GM18907 (cell line): ENCODE measurements around the gene PDE4D.
A peak's percentile ranks its signal among the peaks of the same experiment; 100 is the strongest.

ENCODE experiments used
- ATAC-seq: cut with Tn5 transposase; IDR thresholded peaks from one replicate; pipeline ENCODE4 v1.9.1; 2021; ENCODE audit warnings: mild to moderate bottlenecking, moderate library complexity; ENCODE audit not compliant: unreplicated experiment

PDE4D gene

DNA sequence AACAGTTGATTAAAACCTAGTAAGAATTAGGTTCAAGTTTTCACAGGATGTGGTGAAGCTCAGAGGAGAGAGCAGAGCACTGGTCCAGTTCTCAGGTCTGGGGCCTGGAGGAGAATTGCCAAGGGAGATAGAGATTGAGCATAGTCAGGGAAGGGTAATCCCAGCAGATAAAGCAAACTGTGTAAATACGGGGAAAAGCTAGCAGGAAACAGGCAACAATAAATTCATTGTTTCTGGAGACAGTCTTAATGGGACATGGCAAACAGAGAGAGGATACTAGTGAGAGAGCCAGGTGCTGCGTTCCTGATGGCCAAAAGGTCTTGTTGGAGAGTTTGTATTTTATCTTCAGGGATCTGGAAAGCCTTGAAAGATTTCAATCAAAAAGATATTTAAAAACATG is 333.0 kb downstream of the PDE4D start:
- ATAC-seq, result no peak

DNA sequence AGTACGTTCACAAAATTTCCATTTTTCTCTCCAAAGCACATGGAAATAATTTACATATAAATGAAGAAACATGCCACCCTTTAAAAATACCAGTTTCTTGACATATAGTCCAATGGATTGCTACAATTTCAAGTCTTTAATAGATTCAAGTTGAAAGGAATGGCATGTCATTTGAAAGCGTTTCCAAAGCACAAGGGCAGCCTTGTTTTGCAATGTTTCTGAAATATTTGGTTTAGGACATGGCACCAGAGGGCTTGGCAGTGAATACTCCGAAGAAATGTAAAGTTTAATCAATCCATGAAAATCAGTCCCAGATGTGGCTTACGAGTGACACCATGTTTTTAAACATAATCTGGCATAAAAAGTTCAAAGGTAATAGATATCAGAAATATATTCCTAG is 333.7 kb downstream of the PDE4D start:
- no peak for ATAC-seq

DNA sequence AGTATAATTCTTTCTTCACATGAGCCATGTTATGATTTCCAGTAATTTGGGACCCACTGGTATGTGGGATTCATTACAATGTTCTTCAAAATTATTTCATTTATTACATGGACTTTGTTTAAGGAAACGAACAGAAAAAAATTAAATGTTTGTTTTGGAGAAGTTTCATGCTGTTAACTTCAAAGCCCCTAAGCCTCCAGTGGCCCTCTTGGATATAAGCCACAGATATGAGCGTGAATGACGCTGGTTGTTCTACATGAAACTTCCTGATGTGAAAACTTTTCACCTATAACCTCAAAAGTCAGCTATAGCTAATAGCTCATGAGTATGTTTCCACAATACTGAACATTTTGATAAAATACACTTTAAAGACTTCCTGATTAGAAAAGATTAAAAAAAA is 334.2 kb downstream of the PDE4D start:
- ATAC-seq, result no peak

DNA sequence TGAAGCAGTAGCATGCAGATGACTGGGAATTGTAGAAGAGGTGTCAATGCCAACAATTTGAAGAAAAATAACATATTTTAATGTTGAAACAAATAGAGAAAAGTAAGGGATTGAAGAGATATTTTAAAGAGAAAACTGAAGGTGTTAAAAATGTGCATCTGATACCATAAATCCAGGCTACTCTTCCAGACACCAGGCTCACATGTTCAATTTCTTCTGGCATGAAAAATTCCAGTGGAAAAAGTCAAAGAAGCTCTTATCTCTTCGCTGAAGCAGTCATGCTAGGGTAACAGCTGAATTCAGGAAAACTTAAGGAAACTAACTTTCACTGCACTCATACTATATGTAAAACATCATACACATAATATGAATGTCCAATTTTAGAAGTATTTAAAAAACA is 335.0 kb downstream of the PDE4D start:
- no peak for ATAC-seq

DNA sequence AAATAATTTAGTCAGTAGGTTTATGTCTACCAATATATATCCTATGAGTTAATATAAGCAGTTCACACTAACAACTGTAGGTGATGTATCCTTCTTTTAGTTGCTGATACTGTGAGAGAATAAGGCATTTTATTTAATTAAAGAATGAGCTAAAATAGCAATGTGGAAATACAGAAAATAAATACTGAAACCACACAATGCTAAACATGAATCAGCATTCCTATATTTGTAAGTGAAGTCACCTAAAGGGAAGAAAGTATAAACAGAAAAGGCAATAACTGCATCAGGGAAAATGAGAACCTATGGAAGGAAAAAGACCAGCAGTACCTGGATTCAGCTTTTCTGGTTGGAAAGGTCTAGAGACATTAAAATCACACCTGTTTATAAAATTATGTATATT is 336.0 kb downstream of the PDE4D start:
- ATAC-seq, result no peak

DNA sequence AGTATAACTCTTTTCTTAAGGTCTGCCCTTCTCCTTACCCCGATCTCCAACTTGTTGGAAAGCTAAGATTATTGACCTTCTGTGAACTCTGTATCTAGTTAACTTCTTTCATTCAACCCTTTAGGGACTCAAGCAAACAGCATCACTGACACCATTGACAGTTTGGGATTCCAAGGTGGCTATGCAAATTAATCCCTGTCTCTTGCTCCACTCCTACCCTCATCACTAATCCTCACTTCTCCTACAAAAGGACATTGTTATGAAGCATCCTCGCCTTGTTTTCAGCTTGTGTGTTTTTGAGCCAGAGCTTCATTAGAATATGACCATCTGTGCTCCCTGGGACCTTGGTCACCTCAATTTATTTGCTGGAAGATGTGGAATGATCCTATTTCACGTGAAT is 337.9 kb downstream of the PDE4D start:
- no peak for ATAC-seq

DNA sequence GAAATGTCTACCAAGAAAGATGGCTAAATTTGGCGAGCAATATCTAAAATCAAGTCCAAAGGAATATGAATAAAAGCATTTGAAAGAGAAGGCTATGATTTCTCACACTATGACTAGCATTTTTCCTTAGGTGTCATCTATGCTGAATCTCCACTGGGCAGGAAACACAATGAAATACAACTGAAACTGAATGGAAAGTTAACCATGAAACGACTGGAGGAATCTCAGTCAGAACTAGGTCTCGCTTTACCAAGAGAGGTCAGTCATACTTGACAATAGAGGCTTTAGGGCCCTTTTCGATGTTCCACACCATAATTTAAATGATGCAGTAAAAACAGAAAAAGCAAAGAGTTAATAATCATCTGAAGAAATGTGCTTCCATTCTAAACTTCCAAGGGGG is 339.0 kb downstream of the PDE4D start:
- ATAC-seq, result peak; percentile 56

DNA sequence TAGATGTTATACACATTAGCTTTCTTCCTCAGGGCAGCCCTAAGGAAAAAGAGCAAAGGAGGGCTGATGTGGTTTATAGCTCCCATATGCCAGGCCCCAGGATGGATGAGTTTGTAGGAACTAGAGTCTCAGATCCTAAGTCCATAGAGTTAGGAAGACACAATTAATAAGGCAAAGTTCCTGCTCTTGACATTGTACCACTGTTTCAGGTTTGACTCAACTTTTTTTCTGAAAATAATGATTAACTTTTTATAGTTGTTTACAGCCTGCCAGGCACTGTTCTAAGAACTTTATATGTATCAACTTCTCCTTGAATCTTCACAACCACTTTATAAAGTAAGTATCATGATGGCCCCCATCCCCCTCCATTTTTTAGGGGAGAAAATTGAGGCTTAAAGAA is 339.5 kb downstream of the PDE4D start:
- ATAC-seq, result peak; percentile 74

DNA sequence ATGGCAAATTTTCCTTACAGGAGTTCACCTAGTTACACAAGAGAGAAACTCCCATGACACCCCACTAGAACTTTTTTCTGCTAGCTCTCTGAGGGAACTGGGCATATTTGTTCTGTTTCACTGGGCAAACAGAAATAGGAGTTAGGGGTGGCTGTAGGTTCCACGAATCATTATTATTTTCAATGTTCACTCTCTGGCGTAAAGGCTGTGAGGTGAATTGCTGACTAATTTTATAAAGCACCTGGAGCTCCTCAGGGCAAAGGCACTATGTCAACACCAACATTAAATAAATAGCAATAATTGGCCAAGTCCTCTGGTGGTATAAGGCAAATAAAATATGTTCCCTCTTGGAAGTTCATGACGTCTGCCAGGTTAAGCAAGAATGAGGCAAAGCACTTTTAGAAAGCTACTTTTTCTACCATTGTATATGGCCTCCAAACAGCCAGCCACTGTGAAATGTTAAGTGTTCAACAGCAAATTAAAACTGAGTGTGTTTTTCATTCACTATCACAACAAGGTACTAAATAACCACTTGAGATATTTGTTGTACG is 344.6 kb downstream of the PDE4D start:
- ATAC-seq, result no peak

DNA sequence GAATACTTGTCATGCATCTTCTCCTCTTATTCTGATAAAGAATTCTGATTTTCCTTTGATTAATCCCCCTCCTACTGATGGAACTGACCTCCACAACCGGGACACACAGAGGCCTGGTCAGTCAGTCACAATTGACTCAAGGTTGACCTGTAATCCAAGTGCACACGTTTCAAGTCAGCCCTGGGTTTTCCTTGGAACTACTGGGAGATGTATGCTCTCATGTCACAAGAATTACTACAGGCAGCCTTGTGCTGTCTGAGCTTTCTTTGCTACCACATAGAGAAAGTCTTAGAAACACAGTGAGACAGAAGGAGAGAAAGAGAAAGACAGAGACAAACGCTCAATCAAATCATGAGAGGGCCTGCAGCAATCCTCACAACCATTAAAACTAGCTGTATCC is 345.8 kb downstream of the PDE4D start:
- ATAC-seq, result no peak

DNA sequence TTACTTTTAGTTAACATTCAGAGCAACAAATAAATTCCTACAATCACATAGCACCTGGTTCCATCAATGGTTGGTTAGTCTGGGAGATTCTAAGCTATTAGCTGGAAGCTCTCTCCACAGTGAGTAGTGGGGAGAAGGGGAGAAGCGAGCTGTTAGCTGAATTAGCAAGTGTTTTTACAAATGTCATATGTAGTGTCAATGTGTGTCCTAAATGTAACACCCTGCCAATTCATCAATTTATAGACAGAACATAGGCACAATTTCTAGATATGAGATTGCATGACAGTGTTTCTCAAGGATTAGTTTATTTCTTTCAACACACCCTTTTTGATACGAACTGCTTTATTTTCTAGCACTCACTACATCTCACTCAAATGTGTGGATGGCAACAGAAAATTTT is 349.0 kb downstream of the PDE4D start:
- ATAC-seq, result no peak

DNA sequence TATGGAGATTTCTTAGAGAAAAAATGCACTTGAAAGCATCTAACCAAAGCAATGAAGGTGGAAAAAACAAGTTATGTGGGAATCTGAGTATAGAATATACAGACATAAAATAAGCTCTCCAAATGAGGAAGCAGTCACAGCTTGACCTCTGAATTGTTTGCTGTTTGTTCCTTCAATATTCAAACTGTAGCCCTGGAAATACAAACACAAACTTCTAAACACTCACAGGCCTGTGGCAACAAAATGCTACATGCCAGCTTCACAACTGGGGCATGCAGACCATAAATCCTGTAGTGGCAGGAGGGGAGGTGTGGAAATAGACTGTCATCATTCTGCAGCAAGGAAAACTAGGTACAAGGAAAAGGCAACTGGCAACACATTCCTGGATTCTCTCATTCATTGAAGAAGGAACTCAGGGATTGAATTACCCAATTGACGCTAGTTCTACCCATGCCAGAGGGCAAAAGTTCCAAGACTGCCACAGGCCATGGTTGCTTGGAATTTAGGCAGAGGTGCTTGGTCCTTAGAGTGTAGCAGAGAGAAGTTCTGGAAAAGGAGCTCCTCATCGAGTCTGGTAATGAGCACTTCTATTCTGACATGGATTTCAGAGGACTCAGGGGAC is 349.6 kb downstream of the PDE4D start:
- peak; percentile 11 for ATAC-seq

DNA sequence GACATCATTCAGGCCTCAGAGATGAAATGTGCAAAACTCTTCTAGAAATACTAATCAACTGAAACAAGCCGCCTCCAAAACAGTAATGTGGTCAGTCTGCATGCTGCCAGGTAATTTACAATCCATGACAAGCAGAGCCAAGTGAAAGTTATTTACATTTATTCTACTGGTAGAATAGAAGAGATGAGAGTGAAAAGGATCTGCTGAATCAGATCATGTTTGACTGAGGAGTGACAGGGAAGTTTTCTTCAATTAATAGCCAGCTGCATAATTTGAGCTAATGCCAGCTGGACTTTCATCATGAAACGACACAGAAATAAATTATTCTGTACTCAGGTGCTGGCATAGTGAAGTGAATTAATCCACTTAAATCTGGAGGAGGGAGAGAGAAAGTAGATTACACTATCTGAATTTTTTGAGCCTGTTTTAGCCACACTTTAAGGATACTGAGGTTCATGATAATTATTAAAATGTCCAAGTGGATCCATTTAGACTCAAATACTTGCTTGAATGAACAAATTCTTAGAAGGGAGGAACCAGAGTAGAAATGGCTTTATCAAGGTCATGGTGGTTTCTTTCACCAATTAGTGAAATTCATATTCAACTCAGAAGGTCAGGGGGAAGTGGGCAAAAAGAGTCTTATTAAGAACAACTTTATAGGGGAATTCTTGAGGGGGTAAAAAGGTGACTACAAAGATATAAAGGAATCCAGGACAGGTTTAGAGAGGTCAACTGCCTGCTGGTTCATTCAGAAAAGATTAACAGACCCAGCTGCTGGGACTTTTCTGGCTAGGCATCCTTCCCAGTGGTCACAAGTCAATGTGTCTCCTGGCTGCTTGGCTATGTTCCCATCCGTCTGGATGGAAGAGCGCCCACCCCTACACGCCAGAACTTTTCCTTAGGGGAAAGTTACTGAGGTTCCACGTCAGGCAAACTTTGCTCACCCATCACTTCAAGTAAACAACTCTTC is 350.4 kb downstream of the PDE4D start:
- peak; percentile 50 for ATAC-seq

DNA sequence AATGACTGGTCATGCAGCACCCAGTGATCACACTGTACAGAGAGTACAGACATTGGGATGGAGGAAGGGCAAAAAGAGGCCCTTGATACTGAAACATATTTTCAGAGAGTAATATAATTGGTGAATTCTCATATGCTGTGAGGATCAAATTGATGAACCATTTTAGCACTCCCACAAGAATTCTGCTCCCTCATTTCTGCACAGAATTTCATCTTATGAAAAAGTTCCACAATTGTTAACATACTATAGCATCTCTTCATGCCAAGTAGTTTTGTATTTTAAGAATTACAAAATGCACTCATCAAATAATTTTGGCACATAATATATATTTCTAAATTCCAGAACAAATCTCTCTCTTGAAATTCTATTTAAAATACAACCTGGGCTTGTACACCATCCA is 351.2 kb downstream of the PDE4D start:
- ATAC-seq, result no peak

DNA sequence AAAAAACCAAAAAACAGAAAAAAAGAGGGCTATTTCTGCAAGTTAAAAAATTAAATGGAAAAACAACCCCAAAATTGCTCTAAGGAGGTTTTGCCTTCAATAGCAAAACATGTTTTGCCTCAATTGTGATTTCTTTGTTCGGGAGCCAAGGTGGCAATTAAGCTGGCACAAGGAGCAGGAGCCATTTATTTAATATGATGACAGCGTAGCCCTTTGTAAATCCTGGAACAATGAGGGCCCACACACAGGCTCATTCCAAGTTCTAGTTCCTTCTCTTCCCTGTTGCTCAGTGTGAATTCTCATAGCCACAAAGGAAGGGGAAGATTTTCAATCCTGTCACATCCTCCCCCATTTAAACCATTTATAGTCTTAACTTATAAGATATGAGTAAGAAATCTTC is 353.2 kb downstream of the PDE4D start:
- ATAC-seq, result no peak

DNA sequence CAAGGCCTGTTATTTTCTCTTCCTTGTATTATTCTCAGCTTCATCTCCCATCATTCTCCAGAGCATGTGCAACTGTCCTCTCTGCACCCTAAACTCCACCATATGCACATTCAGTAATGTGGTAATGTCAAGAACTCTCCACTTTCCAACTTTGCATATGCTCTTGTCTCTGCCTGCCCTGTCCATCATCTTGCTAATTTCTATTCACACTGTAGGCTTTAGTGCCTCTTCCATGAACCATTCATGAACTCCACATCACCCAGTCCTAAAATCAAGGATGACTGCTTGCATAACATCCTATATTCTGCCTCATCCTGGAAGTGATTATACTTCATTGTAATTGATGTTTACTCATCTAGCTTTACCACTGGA is 354.8 kb downstream of the PDE4D start:
- ATAC-seq, result no peak

DNA sequence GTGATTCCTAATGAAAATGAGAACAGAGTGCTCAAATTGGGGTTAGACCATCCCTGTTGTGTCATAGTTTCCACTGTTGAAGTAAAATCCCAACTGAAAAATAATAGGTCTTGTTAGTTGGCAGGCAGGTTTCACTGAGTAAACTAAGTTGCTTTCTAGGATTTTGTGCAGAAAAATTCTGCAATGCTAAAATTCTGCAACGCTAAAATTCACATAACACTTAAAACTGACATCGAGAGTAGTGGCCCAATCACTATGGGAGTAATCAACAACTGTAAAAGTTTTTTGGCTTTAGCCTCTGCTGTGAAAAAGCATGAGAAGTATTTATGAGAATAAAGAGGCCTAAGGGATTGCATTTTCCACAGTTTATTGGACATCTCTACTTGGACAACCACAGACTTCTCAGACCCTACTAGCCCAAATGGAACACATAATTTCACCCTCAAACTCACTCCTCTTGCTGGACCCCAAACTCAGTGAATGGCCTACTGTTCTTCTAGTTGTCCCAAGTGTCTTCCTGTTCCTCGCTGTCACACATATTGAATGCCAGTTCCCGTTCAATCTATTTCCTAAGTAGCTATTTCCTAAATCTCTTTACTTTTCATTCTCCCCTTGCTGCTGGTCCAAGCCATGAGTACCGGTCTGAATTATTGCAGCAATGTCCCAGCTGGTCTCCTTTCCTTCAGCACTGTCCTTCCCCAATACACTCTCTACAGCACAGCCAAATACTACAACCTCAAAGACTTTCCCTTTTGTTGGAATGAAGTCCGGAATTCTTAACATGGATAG is 355.4 kb downstream of the PDE4D start:
- ATAC-seq, result no peak

DNA sequence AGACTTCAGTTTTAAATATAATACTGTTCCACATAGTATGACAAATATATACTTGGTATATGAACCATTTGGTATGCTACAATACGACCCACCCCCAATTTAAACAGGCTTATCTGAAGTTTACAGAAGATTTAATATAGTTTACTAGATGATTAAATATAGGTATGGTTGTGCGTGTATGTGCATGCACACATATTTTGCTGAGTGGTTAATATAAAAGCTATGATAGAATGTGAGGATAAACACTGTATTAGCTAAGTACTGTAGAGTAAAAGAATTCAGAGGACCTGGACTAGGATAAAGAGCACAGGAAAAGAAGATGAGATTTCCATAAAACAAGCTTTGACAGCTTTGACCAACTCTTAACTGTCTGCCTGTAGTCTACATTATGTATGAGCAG is 356.7 kb downstream of the PDE4D start:
- ATAC-seq, result no peak

DNA sequence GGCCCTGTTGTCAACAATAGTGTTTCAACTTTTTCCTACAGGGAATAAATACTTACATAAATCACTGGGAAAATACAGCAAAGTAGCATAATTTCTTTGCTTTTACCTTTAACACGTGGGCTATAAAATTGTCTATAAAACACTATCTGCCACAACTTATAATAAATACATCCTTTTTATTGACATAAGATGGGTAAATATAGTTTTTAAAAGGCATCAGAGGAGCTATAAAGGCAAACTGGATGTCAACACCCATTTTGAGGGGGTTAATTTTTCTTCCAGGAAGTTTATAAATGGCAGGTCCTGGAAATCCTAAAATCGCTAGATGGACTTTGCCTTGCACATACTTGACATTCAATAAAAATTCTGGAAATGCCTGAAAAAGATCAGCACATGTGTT is 358.0 kb downstream of the PDE4D start:
- no peak for ATAC-seq

DNA sequence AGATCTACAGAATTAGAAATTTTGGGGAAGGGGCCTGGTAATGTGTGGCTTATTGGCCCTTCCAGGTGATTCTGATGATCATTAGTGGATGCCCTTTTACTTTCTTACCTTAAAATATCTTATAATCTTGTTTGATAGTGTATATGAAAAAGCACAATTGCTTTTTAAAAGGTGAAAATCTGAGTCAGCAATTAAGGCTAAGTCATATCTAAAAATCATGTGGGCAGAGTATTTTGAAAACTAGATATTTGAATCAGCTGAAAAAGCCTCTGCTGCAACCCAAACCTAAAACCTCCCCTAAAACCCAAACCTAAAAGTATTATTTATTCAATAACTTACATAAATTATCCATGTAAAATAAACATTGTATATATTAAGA is 359.8 kb downstream of the PDE4D start:
- no peak for ATAC-seq

DNA sequence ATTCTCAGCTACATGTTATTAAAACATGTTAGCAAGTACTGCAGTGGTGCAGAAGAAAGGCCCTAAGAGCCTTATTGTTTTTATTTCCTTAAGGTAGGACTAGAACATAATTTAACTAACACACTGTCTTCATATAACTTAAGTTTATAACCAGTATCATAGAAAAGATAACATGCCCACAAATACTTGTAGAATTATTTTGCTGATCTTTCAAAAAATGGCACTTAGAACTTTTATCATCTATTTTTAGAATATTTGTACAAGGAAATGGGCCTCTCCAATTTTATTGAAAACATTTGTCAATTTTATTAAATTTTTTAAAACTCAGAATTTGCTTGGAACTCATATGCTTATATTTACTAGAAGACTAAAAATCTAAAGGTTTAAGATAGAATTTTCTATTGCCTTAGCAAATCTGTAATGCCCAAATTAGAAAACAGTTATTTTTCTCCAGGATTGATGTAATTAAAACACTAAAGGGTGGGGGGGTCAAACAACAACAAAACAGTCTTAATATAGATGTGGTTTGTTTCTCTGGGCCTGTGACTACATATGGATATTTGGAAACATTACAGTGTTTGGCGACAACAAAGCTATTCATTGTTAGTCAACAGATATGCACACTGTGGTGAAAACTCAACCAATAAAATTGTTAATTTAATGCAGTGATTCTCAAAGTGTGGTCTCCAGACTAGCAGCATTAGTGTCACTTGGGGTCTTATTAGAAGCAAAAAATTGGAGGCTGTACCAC is 360.4 kb downstream of the PDE4D start:
- no peak for ATAC-seq
